ENCODE measurements around the gene GP9. TPM values are rescaled to one million over a fixed set of nuclear protein-coding genes. Genes with fewer than 3 reads are reported as not detected.

GP9 gene
- total and polyA plus RNA-seq, 9 of the 15 experiments (the other 6 are each of a cell fraction or from before 2014, with no cell fraction given), result not detected

- TF ChIP-seq ZNF609 (CRISPR knock-in tag; IDR thresholded peaks at IDR 0.05; ENCODE audit: borderline replicate concordance) (no peak), ZNF134 (CRISPR knock-in tag; conservative IDR thresholded peaks at IDR 0.05) (no peak), RBM39 (optimal IDR thresholded peaks at IDR 0.05; ENCODE audit: low read depth, low read length) (no peak), KLF13 (tag; IDR thresholded peaks at IDR 0.05; ENCODE audit: borderline replicate concordance, low read depth) (no peak), BCL6 (CRISPR knock-in tag; IDR thresholded peaks at IDR 0.05) (no peak), FOXP4 (CRISPR knock-in tag; IDR thresholded peaks at IDR 0.05; ENCODE audit: borderline replicate concordance) (no peak), EZH2 (IDR thresholded peaks at IDR 0.05; ENCODE audit: borderline replicate concordance, low read depth, low read length) (no peak), ZNF408 (CRISPR knock-in tag; IDR thresholded peaks at IDR 0.05; ENCODE audit: low read depth) (no peak), PCBP2 (IDR thresholded peaks at IDR 0.05; ENCODE audit: low read depth, low read length, poor library complexity, severe bottlenecking) (no peak), POLR3G (IDR thresholded peaks at IDR 0.05; ENCODE audit: extremely low read depth, insufficient read length, insufficient replicate concordance) (no peak), TEAD1 (CRISPR knock-in tag; IDR thresholded peaks at IDR 0.05) (no peak)
- TF ChIP-seq, protein P1, sequence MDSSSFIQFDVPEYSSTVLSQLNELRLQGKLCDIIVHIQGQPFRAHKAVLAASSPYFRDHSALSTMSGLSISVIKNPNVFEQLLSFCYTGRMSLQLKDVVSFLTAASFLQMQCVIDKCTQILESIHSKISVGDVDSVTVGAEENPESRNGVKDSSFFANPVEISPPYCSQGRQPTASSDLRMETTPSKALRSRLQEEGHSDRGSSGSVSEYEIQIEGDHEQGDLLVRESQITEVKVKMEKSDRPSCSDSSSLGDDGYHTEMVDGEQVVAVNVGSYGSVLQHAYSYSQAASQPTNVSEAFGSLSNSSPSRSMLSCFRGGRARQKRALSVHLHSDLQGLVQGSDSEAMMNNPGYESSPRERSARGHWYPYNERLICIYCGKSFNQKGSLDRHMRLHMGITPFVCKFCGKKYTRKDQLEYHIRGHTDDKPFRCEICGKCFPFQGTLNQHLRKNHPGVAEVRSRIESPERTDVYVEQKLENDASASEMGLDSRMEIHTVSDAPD (CRISPR knock-in tag; IDR thresholded peaks at IDR 0.05), result no peak
- TF ChIP-seq, protein P2, sequence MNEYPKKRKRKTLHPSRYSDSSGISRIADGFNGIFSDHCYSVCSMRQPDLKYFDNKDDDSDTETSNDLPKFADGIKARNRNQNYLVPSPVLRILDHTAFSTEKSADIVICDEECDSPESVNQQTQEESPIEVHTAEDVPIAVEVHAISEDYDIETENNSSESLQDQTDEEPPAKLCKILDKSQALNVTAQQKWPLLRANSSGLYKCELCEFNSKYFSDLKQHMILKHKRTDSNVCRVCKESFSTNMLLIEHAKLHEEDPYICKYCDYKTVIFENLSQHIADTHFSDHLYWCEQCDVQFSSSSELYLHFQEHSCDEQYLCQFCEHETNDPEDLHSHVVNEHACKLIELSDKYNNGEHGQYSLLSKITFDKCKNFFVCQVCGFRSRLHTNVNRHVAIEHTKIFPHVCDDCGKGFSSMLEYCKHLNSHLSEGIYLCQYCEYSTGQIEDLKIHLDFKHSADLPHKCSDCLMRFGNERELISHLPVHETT (CRISPR knock-in tag; conservative IDR thresholded peaks at IDR 0.05 in 1 of 2, IDR thresholded peaks at IDR 0.05 in 1 of 2), result no peak
Measured at GRCh38 chr3:129107793-129108192, 47.2 kb downstream of the GP9 start (continued).
